ENCODE data around the gene ANGPTL5.
A peak's percentile ranks its signal among the peaks of the same experiment; 100 is the strongest.

DNA sequence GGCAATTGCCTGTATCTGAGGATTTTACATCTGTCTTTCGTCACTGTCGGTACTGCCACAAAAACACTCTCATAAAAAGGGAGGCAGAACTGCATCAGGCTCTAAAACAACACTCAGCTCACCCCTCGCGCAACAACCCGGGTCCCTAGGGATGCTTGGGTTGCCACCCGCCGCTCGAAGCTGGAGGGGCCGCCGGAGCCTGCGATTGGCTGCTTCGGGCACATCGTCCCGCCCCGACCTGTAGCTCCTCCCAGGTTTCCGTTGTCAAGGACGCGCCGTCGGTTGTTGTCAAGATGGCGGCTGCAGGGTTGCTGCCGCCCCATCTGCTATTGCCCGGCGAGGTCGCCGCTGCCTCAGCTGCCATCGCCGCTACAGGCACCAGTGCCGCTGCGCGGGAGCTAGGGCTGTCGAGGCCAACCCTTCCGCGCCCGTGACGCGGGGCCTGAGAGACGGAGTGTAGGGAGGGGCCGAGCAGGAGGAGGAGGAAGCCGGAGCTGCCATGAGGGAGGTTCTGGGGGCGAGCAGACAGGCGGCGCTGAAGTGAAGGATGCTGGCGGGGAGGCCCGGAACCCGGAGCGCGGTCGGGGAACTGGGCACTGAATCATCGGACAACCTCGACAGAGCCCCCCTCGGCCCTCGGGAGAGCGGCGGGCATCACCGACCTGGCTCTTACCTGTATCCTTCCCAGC, 1.4 kb downstream of the ANGPTL5 start, which contains the start of gene CEP126:
- TF ChIP-seq, protein P1, sequence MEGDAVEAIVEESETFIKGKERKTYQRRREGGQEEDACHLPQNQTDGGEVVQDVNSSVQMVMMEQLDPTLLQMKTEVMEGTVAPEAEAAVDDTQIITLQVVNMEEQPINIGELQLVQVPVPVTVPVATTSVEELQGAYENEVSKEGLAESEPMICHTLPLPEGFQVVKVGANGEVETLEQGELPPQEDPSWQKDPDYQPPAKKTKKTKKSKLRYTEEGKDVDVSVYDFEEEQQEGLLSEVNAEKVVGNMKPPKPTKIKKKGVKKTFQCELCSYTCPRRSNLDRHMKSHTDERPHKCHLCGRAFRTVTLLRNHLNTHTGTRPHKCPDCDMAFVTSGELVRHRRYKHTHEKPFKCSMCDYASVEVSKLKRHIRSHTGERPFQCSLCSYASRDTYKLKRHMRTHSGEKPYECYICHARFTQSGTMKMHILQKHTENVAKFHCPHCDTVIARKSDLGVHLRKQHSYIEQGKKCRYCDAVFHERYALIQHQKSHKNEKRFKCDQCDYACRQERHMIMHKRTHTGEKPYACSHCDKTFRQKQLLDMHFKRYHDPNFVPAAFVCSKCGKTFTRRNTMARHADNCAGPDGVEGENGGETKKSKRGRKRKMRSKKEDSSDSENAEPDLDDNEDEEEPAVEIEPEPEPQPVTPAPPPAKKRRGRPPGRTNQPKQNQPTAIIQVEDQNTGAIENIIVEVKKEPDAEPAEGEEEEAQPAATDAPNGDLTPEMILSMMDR (IDR thresholded peaks at IDR 0.05): peak; percentile 78
- no peak for TF ChIP-seq POLR2AphosphoS5 (IDR thresholded peaks at IDR 0.05; ENCODE audit: low read depth, low read length)
- TF ChIP-seq REST (IDR thresholded peaks at IDR 0.05; ENCODE audit: insufficient read depth in 1 of 2, low read depth in 2 of 2, low read length in 1 of 2): no peak
